Neuronal stem cell (in vitro differentiated cells): ENCODE results near the gene TMEM181.

Experiments
- DNase-seq: peaks from one replicate; pipeline ENCODE4 v3.0.0-alpha.2; 2013; ENCODE audit warnings: low spot score
- H2AFZ ChIP-seq: one replicate; pipeline ENCODE4 v1.6.1; 2013; ENCODE audit warnings: mild to moderate bottlenecking, low read length, inconsistent platforms
- H2AK5ac ChIP-seq: 2 replicates; pipeline ENCODE4 v1.6.1; 2013; ENCODE audit warnings: low read depth, mild to moderate bottlenecking, inconsistent platforms, low read length, moderate library complexity, mixed read lengths
- H2BK120ac ChIP-seq: 2 replicates; pipeline ENCODE4 v1.6.1; 2013; ENCODE audit warnings: low read depth, mild to moderate bottlenecking, inconsistent platforms, low read length, moderate library complexity, mixed read lengths
- H2BK12ac ChIP-seq: one replicate; pipeline ENCODE4 v1.6.1; 2013; ENCODE audit warnings: low read length, inconsistent platforms
- H2BK15ac ChIP-seq: 2 replicates; pipeline ENCODE4 v1.6.1; 2013; ENCODE audit warnings: mild to moderate bottlenecking, low read length, inconsistent platforms, mixed read lengths
- H2BK5ac ChIP-seq: one replicate; pipeline ENCODE4 v1.6.1; 2013; ENCODE audit warnings: inconsistent platforms, mild to moderate bottlenecking, low read length, moderate library complexity
- H3K14ac ChIP-seq: one replicate; pipeline ENCODE4 v1.6.1; 2013; ENCODE audit warnings: low read length, inconsistent platforms
- H3K18ac ChIP-seq: 2 replicates; pipeline ENCODE4 v1.6.1; 2013; ENCODE audit warnings: low read length, inconsistent platforms
- H3K23ac ChIP-seq: 2 replicates; pipeline ENCODE4 v1.6.1; 2013; ENCODE audit warnings: low read depth, mild to moderate bottlenecking, mixed read lengths, low read length, inconsistent platforms; ENCODE audit not compliant: poor library complexity
- H3K27ac ChIP-seq: replicated peaks from 3 replicates; pipeline ENCODE4 v1.5.1; 2013; ENCODE audit warnings: low read length, inconsistent platforms
- H3K27me3 ChIP-seq, 3 experiments: 2 replicates each; pipeline ENCODE4 v1.6.1; 2013; ENCODE audit warnings: low read length in 3 of 3, mild to moderate bottlenecking in 2 of 3, inconsistent platforms in 1 of 3, low read depth in 1 of 3, mixed read lengths in 1 of 3, moderate library complexity in 1 of 3; ENCODE audit not compliant: control insufficient read depth in 3 of 3, insufficient read depth in 3 of 3
- H3K36me3 ChIP-seq, 2 donors: replicated peaks in 1 of 2; 2 replicates each; pipeline ENCODE4 v1.6.1; 2013; ENCODE audit warnings: low read length in 2 of 2; ENCODE audit not compliant: control insufficient read depth in 2 of 2, insufficient read depth in 2 of 2
- H3K4ac ChIP-seq: 2 replicates; pipeline ENCODE4 v1.6.1; 2013; ENCODE audit warnings: inconsistent platforms, mild to moderate bottlenecking, low read length, moderate library complexity
- H3K4me1 ChIP-seq, 2 donors: 1 replicate in 1 of 2; 2 replicates in 1 of 2; pipeline ENCODE4 v1.6.1; 2013; ENCODE audit warnings: low read length in 2 of 2, low read depth in 1 of 2; ENCODE audit not compliant: control insufficient read depth in 2 of 2, insufficient read depth in 1 of 2
- H3K4me2 ChIP-seq: one replicate; pipeline ENCODE4 v1.6.1; 2013; ENCODE audit warnings: mild to moderate bottlenecking, low read length, inconsistent platforms; ENCODE audit not compliant: insufficient read depth, poor library complexity, severe bottlenecking
- H3K4me3 ChIP-seq, 2 donors: 2 replicates each; pipeline ENCODE4 v1.5.1; 2013; ENCODE audit warnings: low read length in 2 of 2, mild to moderate bottlenecking in 2 of 2, inconsistent platforms in 1 of 2, moderate library complexity in 1 of 2
- H3K79me1 ChIP-seq: one replicate; pipeline ENCODE4 v1.6.1; 2013; ENCODE audit warnings: low read depth, mild to moderate bottlenecking, inconsistent platforms, low read length, moderate library complexity
- H3K9ac ChIP-seq: one replicate; pipeline ENCODE4 v1.6.1; 2013; ENCODE audit warnings: mild to moderate bottlenecking, low read depth, low read length, inconsistent platforms; ENCODE audit not compliant: poor library complexity
- H3K9me3 ChIP-seq, 2 donors: replicated peaks in 1 of 2; 2 replicates each; pipeline versions ENCODE3 to v1.6.1; 2013; ENCODE audit warnings: low read length in 2 of 2, mild to moderate bottlenecking in 2 of 2, inconsistent platforms in 1 of 2, low read depth in 1 of 2, mixed read lengths in 1 of 2, moderate library complexity in 1 of 2; ENCODE audit not compliant: control insufficient read depth in 2 of 2, insufficient read depth in 1 of 2
- H4K8ac ChIP-seq: one replicate; pipeline ENCODE4 v1.6.1; 2013; ENCODE audit warnings: low read depth, mild to moderate bottlenecking, inconsistent platforms, low read length, moderate library complexity
- H4K91ac ChIP-seq: one replicate; pipeline ENCODE4 v1.6.1; 2013; ENCODE audit warnings: low read length, low read depth, mild to moderate bottlenecking, inconsistent platforms; ENCODE audit not compliant: poor library complexity
- WGBS, 2 donors: extraction: QIAGEN DNeasy Blood & Tissue Kit; methylation state at CpG; one replicate each; pipeline ENCODE4 v1.1.7; 2013; ENCODE audit warnings: missing lambda C conversion rate in 2 of 2, mixed read lengths in 1 of 2; ENCODE audit not compliant: insufficient read length in 2 of 2, insufficient replicate concordance in 1 of 2; ENCODE audit errors: extremely low coverage in 2 of 2; 5-methylcytosine and 5-hydroxymethylcytosine counted together

Gene TMEM181

GRCh38 chr6:158666628-158667359 lies 106.9 kb downstream of the TMEM181 start:
- no peak overlapping the region for H3K4me3 ChIP-seq
- no CpG with 5 or more reads among the region's 14 CpGs for WGBS, 2 donors
- H3K9ac ChIP-seq = no peak overlapping the region
- peaks cover 0 to 7% of the 10 kb centered on the region in 2 donors for H3K4me1 ChIP-seq
- H3K4ac ChIP-seq = no peak overlapping the region
- H2BK120ac ChIP-seq = no peak overlapping the region
- H3K14ac ChIP-seq = no peak overlapping the region
- no peak overlapping the region for H2BK5ac ChIP-seq
- H3K27ac ChIP-seq = no peak overlapping the region
- no peaks in the 10 kb centered on the region for H3K36me3 ChIP-seq
- no peak overlapping the region for H4K8ac ChIP-seq
- H2BK15ac ChIP-seq = no peak overlapping the region
- no peak overlapping the region for H3K23ac ChIP-seq
- no peak overlapping the region for H2AK5ac ChIP-seq
- H3K18ac ChIP-seq = no peak overlapping the region
- DNase-seq = no peak
- no peaks in the 10 kb centered on the region for H3K9me3 ChIP-seq
- H3K27me3 ChIP-seq = peaks cover 0 to 76% (median 0%) of the 10 kb centered on the region in 3 experiments
- H4K91ac ChIP-seq = peak overlapping the region; percentile 33
- no peak overlapping the region for H2BK12ac ChIP-seq
- H3K4me2 ChIP-seq = no peak overlapping the region
- no peak overlapping the region for H2AFZ ChIP-seq
- no peaks in the 10 kb centered on the region for H3K79me1 ChIP-seq

DNA sequence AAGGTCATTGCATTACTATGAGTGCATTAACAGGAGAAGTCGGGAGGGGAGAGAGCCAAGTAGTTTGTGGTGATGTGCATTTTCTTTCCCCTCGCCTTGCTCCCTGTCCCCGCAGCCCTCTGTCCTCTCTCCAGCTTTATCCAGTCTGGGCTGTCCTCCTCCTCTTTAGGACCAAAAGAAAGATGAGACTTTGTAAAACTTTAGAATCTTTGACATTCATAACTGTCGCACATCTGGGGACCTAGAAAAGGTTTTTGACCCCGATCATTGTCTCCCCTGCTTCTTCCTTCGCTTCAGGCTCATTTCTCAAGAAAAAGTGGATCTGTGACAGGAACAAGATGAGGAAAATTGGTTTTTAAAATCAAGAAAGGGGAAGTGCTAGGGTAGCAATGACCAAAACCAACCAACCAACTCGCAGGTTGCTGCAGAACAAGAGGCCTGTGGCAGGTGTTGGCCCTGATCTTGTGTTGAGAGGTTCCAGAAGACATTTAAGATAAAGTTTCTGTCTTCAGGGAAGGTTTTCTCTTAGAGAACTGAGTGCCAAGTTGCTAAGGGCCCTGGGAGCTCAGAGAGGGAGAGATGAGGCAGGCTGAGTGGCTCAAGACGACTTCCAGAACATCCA lies 107.6 kb downstream of the TMEM181 start:
- Histone ChIP-seq H3K18ac (no peak overlapping the region), H3K27ac (no peak overlapping the region), H3K27me3 (peaks cover 0 to 70% (median 0%) of the 10 kb centered on the region in 3 experiments), H2BK15ac (no peak overlapping the region), H3K4me2 (no peak overlapping the region), H4K8ac (no peak overlapping the region), H3K79me1 (no peaks in the 10 kb centered on the region), H2AK5ac (no peak overlapping the region), H3K4ac (no peak overlapping the region), H3K9me3 (no peaks in the 10 kb centered on the region), H3K4me3 (no peak overlapping the region), H2BK120ac (no peak overlapping the region), H2BK5ac (no peak overlapping the region), H2BK12ac (no peak overlapping the region), H3K14ac (no peak overlapping the region), H3K23ac (no peak overlapping the region), H3K9ac (no peak overlapping the region), H3K36me3 (no peaks in the 10 kb centered on the region), H4K91ac (no peak overlapping the region), H3K4me1 (peaks cover 0 to 7% of the 10 kb centered on the region in 2 donors), H2AFZ (no peak overlapping the region)
- WGBS, 2 donors = no CpG with 5 or more reads among the region's 8 CpGs
- no peak for DNase-seq

- DNase-seq = no peak
- no peak overlapping the region for H3K23ac ChIP-seq
- peaks cover 0 to under 1% of the 10 kb centered on the region in 2 donors for H3K4me1 ChIP-seq
- peak overlapping the region; percentile 47 for H3K14ac ChIP-seq
- no peak overlapping the region for H2BK15ac ChIP-seq
- H4K8ac ChIP-seq = no peak overlapping the region
- no peak overlapping the region for H4K91ac ChIP-seq
- peaks cover 0 to 57% (median 0%) of the 10 kb centered on the region in 3 experiments for H3K27me3 ChIP-seq
- H3K36me3 ChIP-seq = no peaks in the 10 kb centered on the region
- H2AK5ac ChIP-seq = no peak overlapping the region
- H3K9ac ChIP-seq = no peak overlapping the region
- no peak overlapping the region for H3K4ac ChIP-seq
- WGBS, 2 donors = no CpG with 5 or more reads among the region's 7 CpGs
- H3K4me2 ChIP-seq = no peak overlapping the region
- H3K4me3 ChIP-seq = no peak overlapping the region
- H2BK120ac ChIP-seq = no peak overlapping the region
- no peak overlapping the region for H2BK5ac ChIP-seq
- H3K79me1 ChIP-seq = no peaks in the 10 kb centered on the region
- H2AFZ ChIP-seq = no peak overlapping the region
- no peaks in the 10 kb centered on the region for H3K9me3 ChIP-seq
- H3K18ac ChIP-seq = no peak overlapping the region
- no peak overlapping the region for H3K27ac ChIP-seq
- H2BK12ac ChIP-seq = no peak overlapping the region
These were observed 108.8 kb downstream of the TMEM181 start for GRCh38 chr6:158668707-158669103.

DNA sequence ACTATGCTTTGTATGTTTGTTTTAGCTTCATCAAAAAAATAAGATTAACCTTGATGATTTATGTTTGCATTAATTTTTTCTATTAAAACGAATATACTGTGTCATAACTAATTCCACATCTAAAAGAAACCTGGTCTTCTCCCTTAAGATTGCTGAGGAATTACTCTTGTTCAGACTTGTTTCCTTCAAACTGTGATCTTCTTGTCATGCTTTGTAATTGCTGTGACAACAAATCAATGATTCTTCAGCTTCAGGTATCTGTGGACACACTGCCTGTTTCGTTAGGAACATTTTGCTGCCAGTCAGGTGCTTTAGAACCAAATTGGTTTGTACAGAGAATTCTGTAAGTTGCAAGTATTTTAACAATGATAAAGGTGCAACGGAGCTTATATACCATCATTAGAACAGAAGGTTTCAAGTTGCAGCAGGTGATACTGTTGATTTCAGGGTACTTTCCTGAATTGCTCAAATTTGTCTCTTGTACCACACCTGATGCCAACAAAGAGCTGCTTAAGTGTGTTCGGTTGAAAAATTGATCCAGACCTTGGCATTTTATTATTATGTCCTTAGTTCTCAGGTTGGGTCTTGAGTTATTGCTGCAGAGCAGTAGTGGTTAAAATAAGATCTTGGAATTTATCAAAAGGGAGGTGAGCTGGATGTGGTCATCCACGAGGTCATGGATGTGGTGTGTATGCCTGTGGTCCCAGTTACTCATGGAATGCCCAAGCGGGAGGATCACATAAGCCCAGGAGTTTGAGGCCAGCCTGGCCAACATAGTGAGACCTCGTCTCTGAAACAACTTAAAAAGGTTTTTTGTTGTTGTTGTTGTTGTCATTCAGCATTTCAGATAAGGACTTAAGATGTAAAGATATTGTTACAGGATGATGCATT lies 109.5 kb downstream of the TMEM181 start:
- no peak overlapping the region for H2BK15ac ChIP-seq
- no peak overlapping the region for H3K14ac ChIP-seq
- no peak overlapping the region for H2AFZ ChIP-seq
- no peak overlapping the region for H3K9ac ChIP-seq
- no peaks in the 10 kb centered on the region for H3K79me1 ChIP-seq
- no peak for DNase-seq
- WGBS, 2 donors = no CpG with 5 or more reads among the region's 7 CpGs
- no peaks in the 10 kb centered on the region for H3K4me1 ChIP-seq
- H3K18ac ChIP-seq = no peak overlapping the region
- no peak overlapping the region for H2BK5ac ChIP-seq
- no peak overlapping the region for H3K27ac ChIP-seq
- H3K23ac ChIP-seq = no peak overlapping the region
- H3K4me2 ChIP-seq = no peak overlapping the region
- H2BK12ac ChIP-seq = no peak overlapping the region
- H3K27me3 ChIP-seq = peaks cover 0 to 54% (median 0%) of the 10 kb centered on the region in 3 experiments
- no peak overlapping the region for H3K4ac ChIP-seq
- H3K36me3 ChIP-seq = no peaks in the 10 kb centered on the region
- no peak overlapping the region for H3K4me3 ChIP-seq
- H4K8ac ChIP-seq = no peak overlapping the region
- no peak overlapping the region for H2BK120ac ChIP-seq
- no peak overlapping the region for H4K91ac ChIP-seq
- H3K9me3 ChIP-seq = no peaks in the 10 kb centered on the region
- no peak overlapping the region for H2AK5ac ChIP-seq
